Pons (tissue), 1 donor: ENCODE measurements around the gene MLXIP.

Experiments used
- DNase-seq: peaks from one replicate; pipeline ENCODE4 v3.0.0-alpha.2; 2016; ENCODE audit warnings: low spot score

Gene MLXIP

DNA sequence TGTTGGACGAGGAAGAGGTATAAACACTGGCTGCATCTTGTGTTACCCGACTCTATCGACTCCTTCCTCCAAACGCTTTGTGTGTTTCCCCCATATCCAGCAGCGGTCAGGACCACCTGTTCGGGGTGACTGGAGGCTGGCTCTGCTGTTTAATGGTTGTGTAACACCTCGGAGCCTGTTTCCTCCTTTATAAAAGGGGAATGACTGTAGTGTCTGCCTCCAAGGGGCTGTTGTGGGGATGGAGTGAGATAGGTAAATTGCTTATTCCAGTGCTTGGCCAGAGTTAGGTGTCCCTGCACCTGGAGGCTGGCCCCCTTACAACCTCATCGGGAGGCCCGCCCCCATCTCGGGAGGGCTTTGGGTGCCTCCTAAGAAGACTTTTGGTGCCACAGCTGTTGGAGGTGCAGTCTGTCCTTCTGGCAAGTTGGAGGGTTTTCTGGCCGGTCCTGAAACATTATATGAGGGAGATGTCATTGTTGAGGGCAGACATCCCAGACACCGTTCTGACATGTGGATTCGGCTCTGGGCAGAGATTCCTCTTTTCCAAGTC, 1.1 kb downstream of the MLXIP start:
- no peak for DNase-seq

- DNase-seq = peak; percentile 82
Observed at GRCh38 chr12:122080149-122081082, 1.9 kb downstream of the MLXIP start.

- DNase-seq = peak; percentile 80
Observed at GRCh38 chr12:122081083-122081696, 2.6 kb downstream of the MLXIP start.

DNA sequence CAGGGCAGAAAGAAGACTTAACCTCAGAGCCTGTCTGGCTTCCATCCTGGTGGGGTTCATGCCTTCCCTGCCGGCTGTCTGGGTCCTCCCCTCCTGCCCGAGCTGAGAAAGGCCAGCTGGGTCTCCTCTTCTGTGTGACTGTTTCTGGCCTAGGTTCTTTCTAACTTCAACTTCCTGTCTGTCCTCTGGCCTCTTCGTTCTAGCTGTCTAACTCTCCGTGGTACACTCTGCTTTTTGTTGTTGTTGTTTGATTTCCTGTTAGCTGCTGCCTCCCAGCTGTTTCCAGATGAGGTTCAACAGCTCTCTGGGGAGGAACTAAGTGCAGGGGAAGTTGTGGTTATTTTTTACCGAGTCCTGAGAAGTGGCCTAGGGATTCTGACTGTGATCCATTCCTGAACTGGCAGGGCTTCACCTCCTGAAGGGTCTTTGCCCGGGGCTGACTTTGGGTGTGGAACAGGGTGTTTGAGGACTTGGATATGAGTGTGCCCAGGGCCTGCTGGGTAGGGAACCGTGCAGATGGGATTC, 3.2 kb downstream of the MLXIP start:
- DNase-seq = peak; percentile 75

GRCh38 chr12:122082621-122083356, 4.2 kb downstream of the MLXIP start:
- DNase-seq = no peak

GRCh38 chr12:122084857-122085405, 6.4 kb downstream of the MLXIP start:
- no peak for DNase-seq

DNA sequence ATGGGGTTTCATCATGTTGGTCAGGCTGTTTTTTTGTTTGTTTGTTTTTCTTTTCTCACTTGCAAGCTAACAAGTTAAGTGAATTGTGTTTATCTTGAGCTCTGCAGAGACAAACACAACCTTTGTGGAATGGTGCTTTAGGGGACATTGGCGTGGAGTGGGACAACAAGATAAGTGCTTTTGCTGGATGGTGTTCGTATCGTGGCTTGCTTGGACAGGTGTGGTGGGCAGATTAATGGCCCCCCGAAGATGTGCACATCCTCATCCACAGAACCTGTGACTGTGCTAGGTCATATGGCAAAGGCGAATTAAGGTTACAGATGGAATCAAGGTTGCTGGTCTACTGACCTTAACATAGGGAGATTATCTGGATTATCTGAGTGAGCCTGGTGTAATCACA, 7.0 kb downstream of the MLXIP start:
- DNase-seq = no peak

GRCh38 chr12:122086116-122086515, 7.6 kb downstream of the MLXIP start:
- DNase-seq = no peak

DNA sequence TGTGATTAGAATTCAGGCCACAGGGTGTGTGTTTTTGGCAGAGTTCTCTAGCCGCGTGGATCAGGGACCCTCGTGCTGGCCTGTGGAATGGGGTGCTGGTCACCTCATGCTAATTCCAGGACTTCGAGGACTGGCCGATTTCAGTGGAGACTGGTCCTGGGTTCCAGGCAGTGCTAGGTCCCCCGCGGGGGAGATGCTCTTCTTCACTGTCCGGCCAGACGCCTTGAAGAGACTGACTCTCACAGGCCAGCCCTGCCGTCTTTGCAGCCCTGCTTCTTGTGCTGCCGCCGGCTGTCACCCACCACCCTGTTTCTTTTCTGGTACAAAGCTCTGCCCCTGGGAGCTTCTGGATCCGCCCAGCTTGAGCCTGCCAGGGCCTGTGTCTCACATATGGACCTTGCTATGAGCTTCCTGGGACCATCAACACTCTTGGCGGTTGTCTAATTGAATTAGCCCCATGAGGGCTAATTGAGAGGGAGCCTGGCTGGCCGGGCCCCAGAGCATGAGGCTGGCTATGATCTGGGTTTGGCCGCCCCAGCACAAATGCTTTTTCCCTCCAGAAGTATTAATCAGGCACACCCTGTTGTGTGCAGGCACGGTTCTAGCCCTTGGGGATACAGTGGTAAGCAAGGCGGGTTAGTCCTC, 8.2 kb downstream of the MLXIP start:
- DNase-seq = no peak

DNA sequence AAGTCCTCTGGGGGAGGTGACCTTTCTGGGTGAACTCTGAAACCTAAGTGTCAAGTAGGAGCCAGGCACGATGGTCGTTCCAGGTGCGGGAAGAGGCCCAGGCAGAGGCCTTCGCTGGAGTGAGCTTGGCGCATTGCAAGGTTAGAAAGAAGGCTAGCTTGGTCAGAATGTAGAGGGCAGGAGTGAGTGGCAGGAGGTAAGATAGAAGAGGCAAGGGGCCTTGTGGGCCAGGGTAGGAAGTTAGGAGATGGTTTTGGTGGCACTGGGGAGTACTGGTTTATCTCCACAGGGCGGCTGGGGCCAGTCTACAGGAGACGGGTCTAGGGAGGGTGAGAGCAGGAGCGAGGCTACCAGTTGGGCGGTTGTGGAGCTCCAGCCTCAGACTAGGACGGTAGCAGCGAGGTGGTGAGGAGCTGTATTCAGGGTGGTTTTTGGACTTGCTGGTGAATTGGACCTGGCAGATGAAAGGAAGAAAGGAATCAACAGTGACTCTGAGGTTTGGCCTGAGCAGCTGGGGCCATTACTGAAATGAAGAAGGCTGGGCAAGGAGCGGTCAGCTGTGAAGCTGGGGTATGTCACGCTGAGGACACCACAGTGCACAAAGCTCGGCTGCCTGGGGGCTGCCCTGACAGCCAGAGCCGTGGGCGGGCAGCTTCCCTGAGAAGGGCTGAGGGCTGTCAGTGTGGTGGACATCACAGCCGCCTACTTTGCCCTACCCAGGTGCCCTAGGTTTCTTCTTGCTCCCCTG, 9.0 kb downstream of the MLXIP start:
- no peak for DNase-seq

- no peak for DNase-seq
Observed at GRCh38 chr12:122088179-122088810, 9.7 kb downstream of the MLXIP start.

DNA sequence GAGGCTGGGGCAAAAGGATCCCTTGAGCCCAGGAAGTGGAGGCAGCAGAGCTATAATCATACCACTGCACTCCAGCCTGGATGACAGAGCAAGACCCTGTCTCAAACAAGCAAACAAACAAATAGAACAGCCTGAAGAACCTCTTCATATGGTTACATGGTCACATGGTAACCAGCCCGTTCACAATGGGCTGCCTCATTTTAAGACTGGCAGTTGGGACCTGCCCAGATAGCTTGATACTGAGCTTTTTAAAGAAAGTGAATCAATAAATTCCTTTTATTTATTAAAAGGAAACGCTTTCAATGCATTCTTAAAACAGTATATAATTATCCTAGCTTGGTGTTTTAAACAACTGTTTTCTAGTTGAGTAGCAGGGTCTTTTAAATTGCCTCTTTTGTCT, 10.5 kb downstream of the MLXIP start:
- peak; percentile 81 for DNase-seq

DNA sequence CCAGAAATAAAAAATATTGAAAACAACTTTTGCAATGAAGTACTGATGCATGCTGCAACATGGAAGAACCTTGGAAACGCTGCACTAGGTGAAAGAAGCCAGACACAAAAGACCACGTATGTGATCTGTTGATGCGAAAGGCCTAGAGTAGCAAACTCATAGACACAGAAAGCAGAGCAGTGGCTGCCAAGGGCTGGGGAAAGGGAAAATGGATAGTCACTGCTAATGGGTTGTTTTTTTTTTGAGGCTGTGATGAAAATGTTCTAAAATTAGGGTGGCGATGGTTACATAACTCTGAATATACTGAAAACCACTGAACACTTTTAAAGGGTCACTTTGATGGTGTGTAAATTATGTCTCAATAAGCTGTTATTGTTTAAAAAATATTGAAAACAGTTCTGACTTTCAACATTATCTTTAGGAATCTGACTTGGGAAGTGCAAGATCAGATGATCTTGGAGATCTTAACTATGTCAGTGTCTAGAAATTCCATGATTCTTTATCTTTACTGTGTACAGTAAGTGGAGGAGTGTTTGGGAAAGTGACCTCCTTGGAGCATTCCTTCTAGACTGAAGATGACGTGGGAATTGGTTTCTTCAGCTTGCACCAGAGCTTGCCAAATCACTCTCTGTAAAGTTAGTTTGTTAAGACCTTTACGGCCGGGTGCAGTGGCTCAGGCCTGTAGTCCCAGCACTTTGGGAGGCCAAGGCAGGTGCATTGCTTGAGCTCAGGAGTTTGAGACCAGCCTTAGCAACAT, 12.4 kb downstream of the MLXIP start:
- no peak for DNase-seq

GRCh38 chr12:122093098-122093883, 14.7 kb downstream of the MLXIP start:
- no peak for DNase-seq

DNA sequence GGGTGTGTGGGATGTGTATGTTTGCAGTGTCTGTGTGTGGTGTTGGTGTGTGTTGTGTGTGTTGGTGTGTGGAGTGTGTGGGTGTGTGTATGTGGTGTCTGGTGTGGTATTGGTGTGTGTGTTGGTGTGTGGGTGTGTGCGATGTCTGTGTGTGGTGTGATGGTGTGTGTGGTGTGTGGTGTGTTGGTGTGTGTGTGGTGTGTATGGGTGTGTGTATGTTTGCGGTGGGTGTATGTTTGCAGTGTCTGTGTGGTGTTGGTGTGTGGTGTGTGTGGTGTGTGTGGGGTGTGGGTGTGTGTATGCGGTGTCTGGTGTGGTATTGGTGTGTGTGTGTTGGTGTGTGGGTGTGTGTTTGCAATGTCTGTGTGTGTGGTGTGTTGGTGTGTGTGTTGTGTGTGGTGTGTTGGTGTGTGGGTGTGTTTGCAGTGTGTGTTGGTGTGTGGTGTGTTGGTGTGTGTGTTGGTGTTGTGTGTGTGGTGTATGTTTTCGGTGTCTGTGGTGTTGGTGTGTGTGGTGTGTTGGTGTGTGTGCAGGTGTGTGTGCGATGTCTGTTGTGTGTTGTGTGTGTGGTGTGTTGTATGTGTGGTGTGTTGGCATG, 15.7 kb downstream of the MLXIP start:
- DNase-seq = no peak

GRCh38 chr12:122094735-122095631, 16.4 kb downstream of the MLXIP start:
- no peak for DNase-seq

DNA sequence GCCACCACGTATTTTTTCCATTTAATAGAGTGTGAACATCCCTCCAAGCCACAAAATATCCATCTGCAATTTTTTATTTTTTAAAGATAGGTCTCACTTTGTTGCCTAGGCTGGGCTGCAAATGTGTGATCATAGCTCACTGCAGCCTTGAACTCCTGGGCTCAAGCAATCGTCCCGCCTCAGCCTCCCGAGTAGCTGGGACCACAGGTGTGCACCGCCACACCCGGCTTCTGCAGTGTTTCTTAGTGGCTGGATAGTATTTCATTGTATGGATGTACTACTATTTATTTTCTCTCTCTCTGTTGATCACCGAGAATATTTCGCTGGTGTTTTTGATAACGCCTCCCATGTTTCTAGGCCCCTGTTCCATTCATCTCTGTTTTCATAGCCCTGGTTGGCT, 17.5 kb downstream of the MLXIP start:
- no peak for DNase-seq
